Activated CD8-positive, alpha-beta memory T cell treated with anti-CD3 and anti-CD28 coated beads, Interleukin-2, amount 10 ng/mL, durations not matched to agents 7 days and 5 days (primary cell): ENCODE results near the gene PRDM16. TPM values are rescaled to one million over a fixed set of nuclear protein-coding genes. Genes with fewer than 3 reads are reported as not detected.

Experiments
- ATAC-seq: fragments of 150-1000 bp; cut with Tn5 transposase; one replicate; pipeline ENCODE4 v1.10.0; 2021; ENCODE audit warnings: moderate library complexity
- CTCF ChIA-PET: fragments of 350-600 bp; sonication (Branson Sonifier 250); formaldehyde crosslinking; loops from one replicate; lab custom pipeline; 2021; ENCODE audit warnings: antibody characterized with exemption; lab: Charles Lee
- DNase-seq: peaks from one replicate; pipeline ENCODE4 v3.0.0-alpha.2; 2020
- H3K27ac Mint-ChIP-seq: one replicate; pipeline ENCODE4 v1.8.0; 2021; ENCODE audit warnings: mild to moderate bottlenecking, mixed read lengths
- H3K27me3 Mint-ChIP-seq: one replicate; pipeline ENCODE4 v1.8.0; 2021; ENCODE audit warnings: mixed read lengths
- H3K36me3 Mint-ChIP-seq: one replicate; pipeline ENCODE4 v1.8.0; 2021; ENCODE audit warnings: mild to moderate bottlenecking, mixed read lengths
- H3K4me1 Mint-ChIP-seq: one replicate; pipeline ENCODE4 v1.8.0; 2021; ENCODE audit warnings: mixed read lengths
- H3K4me3 Mint-ChIP-seq: one replicate; pipeline ENCODE4 v1.8.0; 2021; ENCODE audit warnings: mild to moderate bottlenecking, moderate library complexity, mixed read lengths
- H3K9me3 Mint-ChIP-seq: one replicate; pipeline ENCODE4 v1.8.0; 2022; ENCODE audit warnings: low read depth, mixed read lengths
- total RNA-seq, 2 experiments: library from RNA; stranded (reverse); gene quantifications; one replicate each; pipeline ENCODE4 v1.2.3, GENCODE V29; 2021

The PRDM16 gene
- total RNA-seq, 2 experiments from 2014 or later: not detected

DNA sequence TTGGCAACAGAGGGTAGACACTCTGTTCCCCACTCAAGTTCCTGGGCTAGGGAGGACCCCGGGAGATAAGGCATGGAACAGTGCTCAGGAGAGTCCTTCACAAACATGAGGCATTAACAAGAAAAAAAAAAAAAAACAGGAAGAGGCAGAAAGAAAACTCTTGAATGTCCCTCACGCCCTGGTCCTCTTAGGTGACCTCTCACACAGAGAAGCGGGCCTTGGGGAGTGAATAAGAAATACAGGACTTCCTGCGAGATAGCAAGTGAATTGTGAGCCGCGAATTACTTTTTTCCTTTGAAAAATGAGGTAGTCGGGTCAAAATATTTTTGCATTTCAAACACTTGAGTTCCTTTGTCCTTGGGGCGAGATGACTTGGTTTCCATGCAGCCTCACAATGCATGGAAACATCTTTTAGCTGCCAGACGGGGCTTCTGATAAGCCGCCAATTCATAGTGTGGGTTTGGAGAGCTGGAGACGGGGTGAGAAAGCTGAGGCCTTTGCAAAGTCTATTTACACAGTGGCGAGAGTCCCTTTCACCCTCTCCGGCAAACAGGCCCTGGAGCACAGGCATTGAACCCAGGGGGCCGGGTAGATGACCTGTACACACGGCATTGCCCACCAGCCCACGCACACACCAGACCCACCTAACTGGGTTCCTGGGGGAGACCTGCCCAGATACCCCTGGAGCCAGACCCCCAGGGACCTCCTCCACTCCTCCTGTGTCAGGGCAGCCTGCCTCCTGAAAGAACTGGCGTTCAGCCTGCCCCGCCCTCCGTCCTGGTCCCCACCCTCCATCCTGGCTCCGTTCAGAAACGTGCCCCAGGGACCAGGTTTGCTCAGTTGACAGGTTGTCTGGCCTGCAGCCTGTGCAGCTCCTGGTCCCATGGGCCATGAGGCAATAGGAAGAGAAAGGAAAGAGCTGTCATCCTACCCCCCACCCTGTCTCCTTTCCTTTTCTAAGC, 192.3 kb downstream of the PRDM16 start:
- CTCF ChIA-PET: interaction anchor here (0.7 kb wide), 1 partner anchor 34 kb away, joined by 3 read pairs; no protein-coding TSS in a partner anchor
- DNase-seq (no peak), ATAC-seq (no peak)
- no peaks in the 10 kb centered on the region for H3K4me1 Mint-ChIP-seq
- H3K36me3 Mint-ChIP-seq: no peaks in the 10 kb centered on the region
- H3K27ac Mint-ChIP-seq: no peak overlapping the region
- no peaks in the 10 kb centered on the region for H3K27me3 Mint-ChIP-seq
- H3K4me3 Mint-ChIP-seq: no peak overlapping the region
- H3K9me3 Mint-ChIP-seq: peaks cover 4% of the 10 kb centered on the region

DNA sequence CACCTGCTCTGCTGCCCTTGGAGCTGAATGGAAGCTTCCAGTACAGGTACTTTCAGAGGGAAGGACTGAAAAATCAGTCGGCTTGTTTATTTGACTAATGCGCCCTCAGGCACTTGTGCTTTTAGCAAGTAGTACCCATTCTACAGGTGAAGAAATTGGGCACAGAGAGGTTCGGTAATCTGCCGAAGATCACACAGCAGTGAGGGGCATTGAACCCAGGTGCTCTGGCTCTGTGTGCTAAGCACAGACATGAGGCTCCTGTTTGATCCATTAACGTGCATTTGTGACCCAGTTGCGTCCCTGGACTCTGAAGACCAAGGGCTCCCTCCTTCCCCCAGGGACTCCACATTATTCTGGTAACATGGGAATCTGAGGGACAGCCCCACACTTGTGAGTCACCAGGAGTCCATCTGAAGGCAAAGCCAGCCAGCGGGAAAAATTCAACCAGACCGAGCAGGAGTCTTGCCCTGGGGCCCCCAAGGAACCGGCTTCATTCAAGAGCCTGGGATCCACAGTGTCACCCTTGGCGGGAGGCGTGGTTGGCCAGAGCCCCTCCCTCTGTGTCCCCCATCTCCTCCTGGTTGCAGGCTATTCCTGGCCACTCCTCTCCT, 193.1 kb downstream of the PRDM16 start:
- no peaks in the 10 kb centered on the region for H3K4me1 Mint-ChIP-seq
- CTCF ChIA-PET: no interaction called here
- H3K27me3 Mint-ChIP-seq: no peaks in the 10 kb centered on the region
- peaks cover 4% of the 10 kb centered on the region for H3K9me3 Mint-ChIP-seq
- no peak for ATAC-seq
- DNase-seq: no peak
- H3K36me3 Mint-ChIP-seq: no peaks in the 10 kb centered on the region
- H3K4me3 Mint-ChIP-seq: no peak overlapping the region
- H3K27ac Mint-ChIP-seq: no peak overlapping the region

DNA sequence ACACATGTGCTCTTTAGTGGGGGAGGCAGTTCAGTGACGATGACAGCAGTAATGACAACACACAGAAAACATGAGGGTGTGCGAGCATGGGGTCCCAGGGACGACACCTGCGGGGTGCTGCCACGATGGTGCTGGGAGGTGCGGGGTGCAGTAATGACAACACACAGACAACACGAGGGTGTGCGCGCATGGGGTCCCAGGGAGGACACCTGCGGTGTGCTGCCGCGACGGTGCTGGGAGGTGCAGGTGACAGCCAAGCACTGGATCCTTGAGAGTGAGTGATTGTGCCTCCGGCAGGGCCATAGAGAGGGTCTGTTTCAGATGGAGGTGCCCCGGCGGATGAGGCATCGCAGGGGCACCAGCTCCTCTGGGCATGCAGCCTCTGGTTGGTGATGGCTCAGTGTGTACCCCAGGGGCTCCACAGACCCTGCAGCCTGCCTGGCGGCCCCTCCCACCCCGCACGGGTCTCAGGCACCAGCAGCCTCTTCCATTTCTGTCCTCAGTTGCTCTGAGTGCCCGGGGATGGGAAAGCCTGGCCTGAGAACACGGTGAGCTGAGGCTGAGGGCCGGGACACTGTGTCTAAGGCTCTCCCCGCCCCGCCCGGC, 193.8 kb downstream of the PRDM16 start:
- no peak overlapping the region for H3K4me3 Mint-ChIP-seq
- CTCF ChIA-PET: no interaction called here
- DNase-seq (no peak), ATAC-seq (no peak)
- no peaks in the 10 kb centered on the region for H3K36me3 Mint-ChIP-seq
- H3K4me1 Mint-ChIP-seq: no peaks in the 10 kb centered on the region
- H3K9me3 Mint-ChIP-seq: peaks cover 4% of the 10 kb centered on the region
- H3K27ac Mint-ChIP-seq: no peak overlapping the region
- no peaks in the 10 kb centered on the region for H3K27me3 Mint-ChIP-seq

- H3K27me3 Mint-ChIP-seq: no peaks in the 10 kb centered on the region
- H3K4me1 Mint-ChIP-seq: no peaks in the 10 kb centered on the region
- no peak overlapping the region for H3K27ac Mint-ChIP-seq
- CTCF ChIA-PET: no interaction called here
- ATAC-seq (no peak), DNase-seq (no peak)
- H3K9me3 Mint-ChIP-seq: peaks cover 4% of the 10 kb centered on the region
- H3K36me3 Mint-ChIP-seq: no peaks in the 10 kb centered on the region
- no peak overlapping the region for H3K4me3 Mint-ChIP-seq
Measured at GRCh38 chr1:3263790-3264189, 194.8 kb downstream of the PRDM16 start.

DNA sequence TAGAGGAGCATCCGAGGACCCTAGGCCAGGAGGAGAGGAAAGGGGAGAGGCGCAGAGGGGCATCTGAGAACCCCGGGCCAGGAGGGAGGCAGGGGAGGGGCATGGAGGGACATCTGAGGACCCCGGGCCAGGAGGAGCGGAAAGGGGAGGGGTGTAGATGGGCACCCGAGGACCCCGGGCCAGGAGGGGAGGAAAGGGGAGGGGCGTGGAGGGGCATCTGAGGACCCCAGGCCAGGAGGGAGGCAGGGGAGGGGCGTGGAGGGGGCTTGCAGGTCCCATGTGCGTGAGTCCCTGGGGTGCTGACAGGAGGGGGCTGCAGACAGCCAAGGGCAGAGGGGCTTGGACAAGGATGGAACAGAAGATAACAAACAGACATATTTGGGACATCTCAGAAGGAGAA, 195.5 kb downstream of the PRDM16 start:
- CTCF ChIA-PET: no interaction called here
- H3K36me3 Mint-ChIP-seq: no peaks in the 10 kb centered on the region
- H3K27ac Mint-ChIP-seq: no peak overlapping the region
- no peak for ATAC-seq
- H3K9me3 Mint-ChIP-seq: peaks cover 4% of the 10 kb centered on the region
- no peak overlapping the region for H3K4me3 Mint-ChIP-seq
- no peak for DNase-seq
- H3K4me1 Mint-ChIP-seq: no peaks in the 10 kb centered on the region
- no peaks in the 10 kb centered on the region for H3K27me3 Mint-ChIP-seq

DNA sequence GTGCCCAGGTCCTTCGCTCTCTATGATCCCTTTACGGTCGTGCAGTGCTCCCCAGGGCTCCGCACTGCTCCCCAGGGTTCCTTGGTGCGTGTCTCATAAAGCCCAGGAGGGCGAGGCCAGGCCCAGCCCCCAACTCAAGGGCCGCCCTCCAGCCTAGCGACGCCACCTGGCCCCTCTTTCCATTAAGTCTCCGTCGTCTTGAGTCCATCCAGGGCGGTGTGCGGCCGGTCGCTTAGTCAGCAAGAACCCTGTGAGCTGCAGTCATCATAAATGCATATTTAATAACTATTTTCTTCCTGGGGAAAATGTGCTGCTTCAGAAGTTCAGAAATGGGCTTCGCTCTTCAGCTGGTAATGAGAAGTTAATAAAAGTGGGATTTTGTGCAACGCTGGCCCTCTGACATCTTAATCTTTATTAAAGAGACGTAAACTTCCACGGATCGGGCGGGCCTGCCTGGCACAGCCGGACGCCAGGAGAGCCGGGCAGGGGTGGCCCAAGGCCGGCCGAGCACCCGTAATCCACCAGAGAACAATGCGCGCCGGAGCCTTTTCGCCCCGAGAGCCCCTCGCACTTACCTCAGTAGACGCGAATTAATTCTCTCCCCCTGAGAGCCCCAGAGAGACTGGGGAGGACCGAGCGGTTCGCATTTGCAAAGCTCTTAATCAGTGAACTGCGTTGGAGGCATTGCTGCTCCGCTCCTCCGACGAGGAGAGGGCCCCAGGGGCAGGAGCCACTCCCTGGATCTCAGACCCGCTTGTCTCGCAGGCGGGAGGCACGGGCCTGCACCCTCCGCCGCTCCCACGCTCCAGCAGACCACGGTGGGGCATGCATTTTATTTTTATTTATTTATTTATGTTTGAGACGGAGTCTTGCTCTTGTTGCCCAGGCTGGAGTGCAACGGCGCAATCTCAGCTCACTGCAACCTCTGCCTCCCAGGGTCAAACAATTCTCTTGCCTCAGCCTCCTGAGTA, 197.1 kb downstream of the PRDM16 start:
- H3K27me3 Mint-ChIP-seq: no peaks in the 10 kb centered on the region
- H3K9me3 Mint-ChIP-seq: no peaks in the 10 kb centered on the region
- DNase-seq (no peak), ATAC-seq (no peak)
- no peaks in the 10 kb centered on the region for H3K36me3 Mint-ChIP-seq
- H3K4me3 Mint-ChIP-seq: no peak overlapping the region
- no peaks in the 10 kb centered on the region for H3K4me1 Mint-ChIP-seq
- CTCF ChIA-PET: no interaction called here
- H3K27ac Mint-ChIP-seq: no peak overlapping the region

- Mint-ChIP-seq H3K4me3 (no peak overlapping the region), H3K9me3 (no peaks in the 10 kb centered on the region), H3K27ac (no peak overlapping the region), H3K27me3 (no peaks in the 10 kb centered on the region), H3K36me3 (no peaks in the 10 kb centered on the region), H3K4me1 (no peaks in the 10 kb centered on the region)
- no peak for ATAC-seq
- no peak for DNase-seq
- CTCF ChIA-PET: interaction anchor here (0.6 kb wide), 1 partner anchor 158 kb away, joined by 3 read pairs; no protein-coding TSS in a partner anchor
Measured at GRCh38 chr1:3266870-3267549, 198.0 kb downstream of the PRDM16 start.

DNA sequence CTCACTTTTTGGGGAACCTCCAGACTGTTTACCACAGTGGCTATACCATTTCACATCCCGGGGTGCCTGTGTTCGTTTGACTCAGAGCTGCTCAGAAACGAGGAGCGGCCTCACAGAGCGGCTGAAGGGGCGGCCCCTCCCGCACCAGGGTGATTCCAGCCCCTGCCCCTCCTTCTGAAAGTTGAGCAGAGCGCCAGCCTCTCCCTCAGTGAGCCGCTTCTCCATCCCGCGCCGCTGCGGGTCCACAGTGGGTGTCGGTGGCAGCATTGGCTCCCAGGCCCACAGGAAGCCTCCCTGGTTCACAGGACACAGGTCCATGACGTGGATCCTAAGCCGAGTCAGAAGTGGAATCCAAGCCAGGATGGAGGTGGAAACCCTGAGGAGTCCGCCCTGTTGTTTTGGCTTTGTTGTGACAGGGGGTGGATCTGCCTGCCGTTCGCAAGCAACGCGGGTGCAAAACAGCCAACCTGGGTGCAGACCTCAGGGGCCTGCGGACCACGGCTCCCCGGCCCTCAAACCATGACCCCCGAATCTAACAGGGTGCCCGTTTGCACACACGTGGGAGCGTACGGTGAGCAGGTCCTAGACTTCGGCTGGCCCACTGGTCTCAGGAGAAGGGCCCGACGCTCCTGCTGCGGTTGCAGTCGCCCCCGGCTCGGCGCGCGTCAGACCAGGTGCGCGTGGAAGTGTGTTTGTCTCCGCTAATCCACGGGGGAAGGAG, 198.7 kb downstream of the PRDM16 start:
- DNase-seq (no peak), ATAC-seq (no peak)
- Mint-ChIP-seq H3K4me1 (no peaks in the 10 kb centered on the region), H3K4me3 (no peak overlapping the region), H3K9me3 (no peaks in the 10 kb centered on the region), H3K27me3 (no peaks in the 10 kb centered on the region), H3K36me3 (no peaks in the 10 kb centered on the region), H3K27ac (no peak overlapping the region)
- CTCF ChIA-PET: no interaction called here

GRCh38 chr1:3268281-3268680, 199.3 kb downstream of the PRDM16 start:
- H3K4me3 Mint-ChIP-seq: no peak overlapping the region
- ATAC-seq (no peak), DNase-seq (no peak)
- no peaks in the 10 kb centered on the region for H3K27me3 Mint-ChIP-seq
- H3K36me3 Mint-ChIP-seq: no peaks in the 10 kb centered on the region
- H3K27ac Mint-ChIP-seq: no peak overlapping the region
- no peaks in the 10 kb centered on the region for H3K4me1 Mint-ChIP-seq
- CTCF ChIA-PET: no interaction called here
- no peaks in the 10 kb centered on the region for H3K9me3 Mint-ChIP-seq

DNA sequence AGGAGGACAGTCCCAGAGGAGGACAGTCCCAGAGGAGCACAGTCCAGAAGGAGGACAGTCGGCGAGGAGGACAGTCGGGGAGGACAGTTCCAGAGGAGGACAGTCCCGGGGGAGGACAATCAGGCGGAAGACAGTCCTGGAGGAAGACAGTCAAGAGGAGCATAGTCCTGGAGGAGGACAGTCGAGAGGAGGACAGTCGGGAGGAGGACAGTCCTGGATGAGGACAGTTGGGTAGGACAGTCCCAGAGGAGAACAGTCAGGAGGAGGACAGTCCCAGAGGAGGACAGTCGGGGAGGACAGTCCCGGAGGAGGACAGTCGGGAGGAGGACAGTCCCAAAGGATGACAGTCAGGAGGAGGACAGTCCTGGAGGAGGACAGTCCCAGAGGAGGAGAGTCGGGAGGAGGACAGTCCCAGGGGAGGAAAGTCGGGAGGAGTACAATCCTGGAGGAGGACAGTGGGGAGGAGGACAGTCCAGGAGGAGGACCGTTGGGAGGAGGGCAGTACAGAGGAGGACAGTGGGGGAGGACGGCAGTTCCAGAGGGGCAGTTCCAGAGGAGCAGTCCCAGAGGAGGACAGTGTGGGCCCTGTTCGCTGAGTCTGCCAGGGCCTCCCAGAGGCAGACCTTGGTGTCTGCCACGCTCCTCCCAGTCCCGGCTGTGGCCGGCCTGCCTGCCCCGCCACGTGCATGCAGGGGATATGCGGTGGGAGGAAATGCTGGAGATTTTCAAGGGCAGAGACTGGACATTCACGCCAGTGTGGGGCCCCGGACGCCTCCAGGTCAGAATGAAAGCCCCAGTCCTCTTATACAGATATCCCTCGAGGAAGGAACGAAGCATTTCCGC, 201.6 kb downstream of the PRDM16 start:
- no peak for DNase-seq
- no peak for ATAC-seq
- Mint-ChIP-seq H3K36me3 (no peaks in the 10 kb centered on the region), H3K9me3 (no peaks in the 10 kb centered on the region), H3K27ac (no peak overlapping the region), H3K27me3 (no peaks in the 10 kb centered on the region), H3K4me3 (no peak overlapping the region), H3K4me1 (no peaks in the 10 kb centered on the region)
- CTCF ChIA-PET: no interaction called here

- Mint-ChIP-seq H3K27ac (no peak overlapping the region), H3K36me3 (no peaks in the 10 kb centered on the region), H3K27me3 (no peaks in the 10 kb centered on the region), H3K4me1 (no peaks in the 10 kb centered on the region), H3K9me3 (no peaks in the 10 kb centered on the region), H3K4me3 (no peak overlapping the region)
- ATAC-seq (no peak), DNase-seq (no peak)
- CTCF ChIA-PET: no interaction called here
Measured at GRCh38 chr1:3271866-3272265, 202.9 kb downstream of the PRDM16 start.
